Adrenal gland (tissue), 5 donors: ENCODE results near the gene BLTP3B.

Experiments
- POLR2A ChIP-seq, 2 donors: fragments of 450-650 bp; IDR thresholded peaks; one replicate each; pipeline ENCODE4 v1.6.1; 2017; ENCODE audit warnings: antibody characterized with exemption in 2 of 2, mild to moderate bottlenecking in 2 of 2, moderate library complexity in 1 of 2
- TF ChIP-seq, protein P1 (sequence below), 6 experiments: fragments of 450-650 bp in 4 of 6; fragments of 200-600 bp in 2 of 6; sonication (generic) in 1 of 6; IDR thresholded peaks; 1 replicate in 5 of 6; 2 replicates in 1 of 6; pipeline versions ENCODE4 v1.5.1 to v1.8.0; 2016 to 2021; ENCODE audit warnings: antibody characterized with exemption in 6 of 6, mild to moderate bottlenecking in 2 of 6, moderate library complexity in 1 of 6
- donor health status: DM: no; HTN: no; CAD: no.

DNA sequence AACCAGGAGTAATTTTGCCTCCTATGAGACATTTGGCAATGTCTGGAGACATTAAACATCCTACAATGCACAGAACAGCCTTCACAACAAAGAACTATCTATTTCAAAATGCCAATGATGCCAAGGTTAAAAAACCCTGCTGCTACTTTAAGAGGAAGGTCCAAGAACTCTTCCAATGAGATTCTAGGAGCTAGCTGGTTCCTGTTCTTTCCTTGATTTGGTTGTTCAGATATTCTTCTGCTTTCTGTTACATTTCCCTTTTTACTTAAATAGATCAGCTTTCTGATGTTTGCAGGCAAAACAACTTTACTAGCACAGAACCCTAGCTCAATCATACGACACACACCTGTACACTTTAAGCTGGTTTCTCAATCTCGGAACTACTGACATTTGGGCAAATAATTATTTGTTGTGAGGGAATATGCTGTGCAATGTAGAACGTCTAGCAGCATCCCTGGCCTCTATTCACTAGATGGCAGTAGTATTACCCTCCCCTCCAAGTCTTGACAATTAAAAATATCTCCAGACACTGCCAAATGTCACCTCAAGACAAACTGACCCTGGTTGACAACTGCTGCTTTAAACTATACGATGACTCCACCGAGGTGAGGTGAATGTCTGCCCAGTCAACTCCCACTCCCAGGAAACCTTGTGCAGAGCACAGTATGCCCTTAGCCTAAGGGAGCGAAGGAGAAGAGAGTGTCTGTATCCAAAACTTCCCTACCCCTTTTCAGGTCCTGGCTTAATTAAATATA lies 4.4 kb downstream of the BLTP3B start:
- TF ChIP-seq, protein P1, sequence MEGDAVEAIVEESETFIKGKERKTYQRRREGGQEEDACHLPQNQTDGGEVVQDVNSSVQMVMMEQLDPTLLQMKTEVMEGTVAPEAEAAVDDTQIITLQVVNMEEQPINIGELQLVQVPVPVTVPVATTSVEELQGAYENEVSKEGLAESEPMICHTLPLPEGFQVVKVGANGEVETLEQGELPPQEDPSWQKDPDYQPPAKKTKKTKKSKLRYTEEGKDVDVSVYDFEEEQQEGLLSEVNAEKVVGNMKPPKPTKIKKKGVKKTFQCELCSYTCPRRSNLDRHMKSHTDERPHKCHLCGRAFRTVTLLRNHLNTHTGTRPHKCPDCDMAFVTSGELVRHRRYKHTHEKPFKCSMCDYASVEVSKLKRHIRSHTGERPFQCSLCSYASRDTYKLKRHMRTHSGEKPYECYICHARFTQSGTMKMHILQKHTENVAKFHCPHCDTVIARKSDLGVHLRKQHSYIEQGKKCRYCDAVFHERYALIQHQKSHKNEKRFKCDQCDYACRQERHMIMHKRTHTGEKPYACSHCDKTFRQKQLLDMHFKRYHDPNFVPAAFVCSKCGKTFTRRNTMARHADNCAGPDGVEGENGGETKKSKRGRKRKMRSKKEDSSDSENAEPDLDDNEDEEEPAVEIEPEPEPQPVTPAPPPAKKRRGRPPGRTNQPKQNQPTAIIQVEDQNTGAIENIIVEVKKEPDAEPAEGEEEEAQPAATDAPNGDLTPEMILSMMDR (IDR thresholded peaks at IDR 0.05), result no peak
- no peak for TF ChIP-seq POLR2A (IDR thresholded peaks at IDR 0.05)
